ENCODE results near the gene SH3BP4.

SH3BP4 gene

DNA sequence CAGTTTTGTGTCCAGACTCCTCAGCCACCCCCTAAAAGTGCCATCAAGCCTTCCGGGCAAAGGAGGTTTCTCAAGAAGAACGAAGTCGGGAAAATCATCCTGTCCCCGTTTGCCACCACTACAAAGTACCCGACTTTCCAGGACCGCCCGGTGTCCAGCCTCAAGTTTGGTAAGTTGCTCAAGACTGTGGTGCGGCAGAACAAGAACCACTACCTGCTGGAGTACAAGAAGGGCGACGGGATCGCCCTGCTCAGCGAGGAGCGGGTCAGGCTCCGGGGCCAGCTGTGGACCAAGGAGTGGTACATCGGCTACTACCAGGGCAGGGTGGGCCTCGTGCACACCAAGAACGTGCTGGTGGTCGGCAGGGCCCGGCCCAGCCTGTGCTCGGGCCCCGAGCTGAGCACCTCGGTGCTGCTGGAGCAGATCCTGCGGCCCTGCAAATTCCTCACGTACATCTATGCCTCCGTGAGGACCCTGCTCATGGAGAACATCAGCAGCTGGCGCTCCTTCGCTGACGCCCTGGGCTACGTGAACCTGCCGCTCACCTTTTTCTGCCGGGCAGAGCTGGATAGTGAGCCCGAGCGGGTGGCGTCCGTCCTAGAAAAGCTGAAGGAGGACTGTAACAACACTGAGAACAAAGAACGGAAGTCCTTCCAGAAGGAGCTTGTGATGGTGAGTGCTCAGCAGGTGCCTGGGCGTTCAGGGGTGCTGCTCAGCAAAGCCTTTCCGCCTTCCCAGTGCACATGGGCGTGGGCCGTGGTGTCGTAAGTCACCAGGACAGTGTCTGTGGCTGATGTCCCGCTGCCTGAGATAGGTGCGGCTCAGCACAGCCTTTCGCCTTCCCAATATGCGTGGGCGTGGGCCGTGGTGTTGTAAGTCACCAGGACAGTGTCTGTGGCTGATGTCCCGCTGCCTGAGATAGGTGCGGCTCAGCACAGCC, 91.0 kb downstream of the SH3BP4 start:
- TF ChIP-seq TAF1 (IDR thresholded peaks at IDR 0.05; ENCODE audit: low read depth, low read length) (no peak), PAX5 (IDR thresholded peaks at IDR 0.05; ENCODE audit: insufficient read depth, low read length, severe bottlenecking) (no peak), POLR2AphosphoS5 (IDR thresholded peaks at IDR 0.05; ENCODE audit: low read depth, low read length) (no peak), POLR2A (IDR thresholded peaks at IDR 0.05; ENCODE audit: low read depth, low read length) (no peak), POU2F2 (IDR thresholded peaks at IDR 0.05; ENCODE audit: low read depth, low read length) (no peak), SPI1 (IDR thresholded peaks at IDR 0.05; ENCODE audit: low read depth, low read length) (no peak)
- no peak for DNase-seq (ENCODE audit: insufficient read length, low spot score)
- FAIRE-seq = no peak

DNA sequence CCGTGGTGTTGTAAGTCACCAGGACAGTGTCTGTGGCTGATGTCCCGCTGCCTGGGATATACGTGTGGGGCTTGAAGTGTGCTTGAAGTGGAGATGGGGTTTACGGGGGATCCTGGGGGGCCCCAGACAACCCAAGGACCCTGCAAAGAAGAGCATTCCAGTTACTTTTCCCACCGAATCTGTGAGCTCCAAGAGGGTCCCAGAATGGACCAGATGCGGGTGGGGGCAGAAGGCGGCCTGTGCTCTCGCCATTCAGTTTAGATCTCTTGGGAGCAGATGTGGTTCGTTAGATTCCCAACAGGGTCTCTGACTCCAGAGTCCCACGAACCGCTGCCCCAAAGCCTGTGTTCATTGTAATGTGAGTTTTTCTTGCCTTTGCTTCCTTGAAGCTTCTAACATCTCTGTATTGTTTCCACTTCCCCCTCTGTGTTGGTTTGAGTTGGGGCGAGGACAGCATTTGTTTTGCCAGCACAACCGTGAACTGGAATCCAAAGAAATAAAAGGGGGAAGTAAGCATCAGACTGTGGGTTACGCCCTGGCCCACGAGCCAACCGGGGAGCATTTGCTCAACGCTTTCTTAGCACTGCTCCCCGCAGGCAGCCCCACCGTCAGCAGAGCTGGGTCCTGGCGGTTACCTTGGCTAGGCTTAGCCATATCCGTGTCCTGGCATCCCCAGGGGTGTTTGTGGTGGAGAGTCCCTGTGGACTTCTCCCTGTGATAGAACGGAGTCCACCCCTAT, 92.1 kb downstream of the SH3BP4 start:
- FAIRE-seq (no peak), DNase-seq (ENCODE audit: insufficient read length, low spot score) (no peak)
- TF ChIP-seq TAF1 (IDR thresholded peaks at IDR 0.05; ENCODE audit: low read depth, low read length) = no peak
- no peak for TF ChIP-seq POLR2AphosphoS5 (IDR thresholded peaks at IDR 0.05; ENCODE audit: low read depth, low read length)
- no peak for TF ChIP-seq POU2F2 (IDR thresholded peaks at IDR 0.05; ENCODE audit: low read depth, low read length)
- TF ChIP-seq PAX5 (IDR thresholded peaks at IDR 0.05; ENCODE audit: insufficient read depth, low read length, severe bottlenecking) = no peak
- TF ChIP-seq SPI1 (IDR thresholded peaks at IDR 0.05; ENCODE audit: low read depth, low read length) = no peak
- TF ChIP-seq POLR2A (IDR thresholded peaks at IDR 0.05; ENCODE audit: low read depth, low read length) = no peak

DNA sequence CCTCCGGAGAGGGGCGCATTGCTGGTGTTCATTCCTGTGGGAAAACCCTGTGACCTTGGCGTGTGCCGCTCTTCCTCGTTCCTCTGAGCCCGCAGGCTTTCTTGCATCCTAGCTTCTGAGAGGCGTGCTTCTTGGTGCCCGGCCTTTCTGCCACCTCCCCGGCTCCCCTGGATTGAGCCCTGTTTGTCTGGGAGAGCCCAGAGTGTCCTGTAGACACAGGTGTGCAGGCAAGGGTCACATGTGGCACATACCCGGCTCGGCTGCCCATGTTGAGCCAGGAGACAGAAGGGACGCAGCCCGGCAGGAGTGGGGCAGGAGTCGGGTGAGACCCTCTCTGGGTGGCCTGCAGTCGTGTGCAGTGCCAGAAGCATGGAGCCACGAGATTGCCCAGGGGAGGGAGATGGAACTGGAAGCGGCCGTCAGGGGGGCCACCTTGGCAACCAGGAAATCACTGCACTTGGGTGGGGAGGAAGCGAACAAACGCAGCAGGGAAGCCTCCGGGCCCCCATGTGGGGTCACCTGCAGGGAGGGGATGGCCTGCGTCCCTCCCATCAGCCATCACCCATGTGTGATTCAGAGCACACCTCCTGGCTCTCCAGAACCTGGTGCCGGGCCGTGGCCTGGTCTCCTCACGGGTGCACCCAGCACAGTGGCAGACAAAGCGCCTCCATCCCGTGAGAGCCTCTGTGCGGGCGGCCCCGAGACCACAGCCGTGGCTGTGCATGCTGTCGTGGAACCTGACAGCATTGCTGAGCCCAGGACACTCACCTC, 92.9 kb downstream of the SH3BP4 start:
- DNase-seq (ENCODE audit: insufficient read length, low spot score) (no peak), FAIRE-seq (no peak)
- no peak for TF ChIP-seq POLR2AphosphoS5 (IDR thresholded peaks at IDR 0.05; ENCODE audit: low read depth, low read length)
- TF ChIP-seq POLR2A (IDR thresholded peaks at IDR 0.05; ENCODE audit: low read depth, low read length) = no peak
- no peak for TF ChIP-seq POU2F2 (IDR thresholded peaks at IDR 0.05; ENCODE audit: low read depth, low read length)
- TF ChIP-seq PAX5 (IDR thresholded peaks at IDR 0.05; ENCODE audit: insufficient read depth, low read length, severe bottlenecking) = no peak
- no peak for TF ChIP-seq TAF1 (IDR thresholded peaks at IDR 0.05; ENCODE audit: low read depth, low read length)
- no peak for TF ChIP-seq SPI1 (IDR thresholded peaks at IDR 0.05; ENCODE audit: low read depth, low read length)

DNA sequence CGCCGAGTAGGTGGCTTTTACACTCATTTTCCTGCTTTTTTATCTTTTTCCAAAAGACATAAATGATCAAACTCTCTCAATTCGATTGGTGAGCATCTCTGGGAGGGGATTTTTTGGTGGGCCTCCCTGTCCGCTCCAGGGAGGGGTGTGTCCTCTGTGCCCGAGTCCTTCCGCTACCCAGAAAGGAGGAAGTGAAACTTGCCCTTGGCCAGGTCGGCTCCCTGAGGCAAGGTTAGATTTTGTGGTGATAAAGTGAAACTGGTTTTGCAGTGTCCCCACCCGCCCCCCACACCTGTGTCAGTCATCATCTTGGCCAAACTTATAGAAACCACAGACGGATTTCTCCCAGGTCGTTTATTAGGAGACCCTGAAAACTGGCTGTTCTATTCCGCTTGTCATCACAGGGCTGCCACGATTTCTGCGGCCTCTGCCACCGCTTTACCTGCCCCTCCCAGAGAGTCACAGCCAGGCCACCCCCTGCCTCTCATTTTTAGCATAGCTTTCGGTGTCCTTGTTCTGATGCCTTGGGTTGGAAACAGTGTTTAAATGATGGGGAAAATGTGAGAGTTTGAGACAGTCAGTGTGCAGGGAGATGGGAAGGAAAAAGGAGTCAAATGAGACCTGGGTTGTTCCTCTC, 93.6 kb downstream of the SH3BP4 start:
- DNase-seq (ENCODE audit: insufficient read length, low spot score) (peak; percentile 43), FAIRE-seq (no peak)
- TF ChIP-seq POLR2AphosphoS5 (IDR thresholded peaks at IDR 0.05; ENCODE audit: low read depth, low read length) (no peak), POU2F2 (IDR thresholded peaks at IDR 0.05; ENCODE audit: low read depth, low read length) (no peak), PAX5 (IDR thresholded peaks at IDR 0.05; ENCODE audit: insufficient read depth, low read length, severe bottlenecking) (no peak), SPI1 (IDR thresholded peaks at IDR 0.05; ENCODE audit: low read depth, low read length) (peak; percentile 92)

DNA sequence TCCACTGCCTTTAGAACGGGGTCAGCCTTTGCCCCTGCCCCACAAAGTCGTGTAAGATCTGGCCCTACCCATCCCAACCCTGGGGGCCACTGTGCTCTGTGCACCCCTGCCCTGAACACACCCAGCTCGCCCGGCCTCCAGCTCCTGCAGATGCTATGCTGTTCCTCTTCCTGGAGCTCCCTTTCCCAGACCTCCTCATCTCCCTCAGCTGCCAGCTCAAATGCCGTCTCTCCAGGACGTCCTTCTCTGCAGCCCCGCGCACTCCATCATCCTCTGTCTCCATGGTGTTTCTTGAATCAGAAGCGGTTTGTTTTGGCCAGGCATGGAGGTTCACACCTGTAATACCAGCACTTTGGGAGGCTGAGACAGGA, 94.1 kb downstream of the SH3BP4 start:
- DNase-seq (ENCODE audit: insufficient read length, low spot score) (no peak), FAIRE-seq (no peak)
- TF ChIP-seq POLR2AphosphoS5 (IDR thresholded peaks at IDR 0.05; ENCODE audit: low read depth, low read length) = no peak
- no peak for TF ChIP-seq POLR2A (IDR thresholded peaks at IDR 0.05; ENCODE audit: low read depth, low read length)
- no peak for TF ChIP-seq POU2F2 (IDR thresholded peaks at IDR 0.05; ENCODE audit: low read depth, low read length)
- TF ChIP-seq TAF1 (IDR thresholded peaks at IDR 0.05; ENCODE audit: low read depth, low read length) = no peak
- no peak for TF ChIP-seq PAX5 (IDR thresholded peaks at IDR 0.05; ENCODE audit: insufficient read depth, low read length, severe bottlenecking)
- TF ChIP-seq SPI1 (IDR thresholded peaks at IDR 0.05; ENCODE audit: low read depth, low read length) = no peak

DNA sequence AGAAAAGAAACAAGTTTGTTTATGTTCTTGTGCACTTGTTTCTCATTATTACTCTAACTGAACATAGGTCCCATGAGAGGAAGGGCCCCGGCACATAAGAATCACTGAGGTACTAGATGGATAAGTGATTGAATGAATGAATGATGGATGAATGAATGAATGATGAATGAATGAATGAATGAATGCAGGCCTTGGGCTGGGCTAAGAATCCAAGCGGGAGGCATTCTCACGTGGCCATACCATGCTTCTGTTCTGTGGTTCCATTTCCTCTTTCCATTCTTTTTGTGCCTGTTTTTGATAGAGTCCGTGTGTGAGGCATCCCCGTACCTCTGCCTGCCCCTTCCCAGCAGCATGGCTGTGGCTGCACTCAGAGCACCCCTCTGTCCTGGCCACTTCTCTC, 94.8 kb downstream of the SH3BP4 start:
- DNase-seq (ENCODE audit: insufficient read length, low spot score) (no peak), FAIRE-seq (no peak)
- no peak for TF ChIP-seq POLR2AphosphoS5 (IDR thresholded peaks at IDR 0.05; ENCODE audit: low read depth, low read length)
- no peak for TF ChIP-seq POU2F2 (IDR thresholded peaks at IDR 0.05; ENCODE audit: low read depth, low read length)
- no peak for TF ChIP-seq PAX5 (IDR thresholded peaks at IDR 0.05; ENCODE audit: insufficient read depth, low read length, severe bottlenecking)
- TF ChIP-seq POLR2A (IDR thresholded peaks at IDR 0.05; ENCODE audit: low read depth, low read length) = no peak
- TF ChIP-seq TAF1 (IDR thresholded peaks at IDR 0.05; ENCODE audit: low read depth, low read length) = no peak
- no peak for TF ChIP-seq SPI1 (IDR thresholded peaks at IDR 0.05; ENCODE audit: low read depth, low read length)

DNA sequence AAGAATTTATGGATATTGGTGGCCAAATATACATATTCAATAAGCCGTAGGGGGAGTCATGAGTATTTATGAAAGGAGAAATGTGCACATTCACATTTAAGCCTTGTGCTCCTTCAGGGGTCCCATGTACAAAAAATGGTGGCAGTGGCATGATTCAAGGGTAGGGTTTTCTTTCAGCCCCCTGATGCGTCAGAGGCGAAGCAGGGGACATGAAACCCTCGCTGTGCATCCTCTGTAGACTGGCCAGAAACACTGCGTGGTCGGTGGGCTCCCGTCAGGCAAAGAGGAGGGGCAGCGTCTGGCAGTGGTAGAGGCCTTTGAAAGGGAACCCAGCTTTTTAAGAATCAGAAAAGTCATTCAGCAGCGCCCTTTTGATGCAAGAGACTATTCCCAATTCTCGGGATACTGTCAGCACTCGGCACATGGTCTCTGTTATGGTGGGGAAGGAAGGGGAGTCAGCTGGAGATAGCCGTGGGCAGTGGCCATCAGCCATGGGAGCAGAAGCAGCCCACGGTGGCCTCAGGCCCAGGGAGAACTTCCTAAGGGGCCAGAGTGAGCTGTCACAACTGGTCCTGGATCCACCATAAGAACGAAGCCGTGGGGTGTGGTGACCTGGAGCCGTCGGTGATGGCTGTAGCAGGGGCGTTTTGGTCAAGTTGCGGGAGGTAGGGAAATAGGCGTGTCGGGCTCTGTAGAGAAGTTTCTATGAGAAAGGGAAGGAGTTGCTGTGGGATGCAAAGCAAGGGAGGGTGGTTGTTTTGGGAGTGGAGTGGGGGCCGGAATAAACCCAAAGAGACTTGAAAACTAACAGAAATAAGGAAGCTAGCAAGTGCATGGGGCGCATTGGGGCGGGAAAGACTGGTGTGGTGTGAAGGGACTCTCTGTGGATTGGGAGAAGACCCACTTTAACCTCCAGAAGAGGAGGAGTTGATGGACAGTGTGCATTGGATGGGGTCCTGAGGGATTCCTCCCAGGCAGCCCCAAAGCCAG, 95.6 kb downstream of the SH3BP4 start:
- DNase-seq (ENCODE audit: insufficient read length, low spot score) (no peak), FAIRE-seq (no peak)
- TF ChIP-seq POLR2AphosphoS5 (IDR thresholded peaks at IDR 0.05; ENCODE audit: low read depth, low read length) = no peak
- no peak for TF ChIP-seq POU2F2 (IDR thresholded peaks at IDR 0.05; ENCODE audit: low read depth, low read length)

DNA sequence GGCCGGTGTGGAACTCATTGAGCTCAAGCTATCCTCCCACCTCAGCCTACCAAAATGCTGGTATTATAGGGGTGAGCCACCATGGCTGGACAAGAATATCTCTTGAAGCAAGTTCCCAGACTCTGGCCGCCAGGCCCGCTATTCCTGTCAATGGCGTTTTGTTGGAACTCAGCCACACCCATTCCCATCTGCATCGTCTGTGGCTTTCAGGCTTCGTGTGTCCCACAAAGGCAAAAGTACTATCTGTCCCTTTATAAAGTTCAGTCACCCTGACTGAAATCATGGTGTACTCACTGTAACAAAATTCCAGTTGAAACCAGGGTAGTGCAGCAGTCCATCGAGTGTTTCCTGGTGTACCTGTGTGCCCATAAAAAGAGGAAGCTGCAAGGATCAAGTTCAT, 96.7 kb downstream of the SH3BP4 start:
- no peak for DNase-seq (ENCODE audit: insufficient read length, low spot score)
- TF ChIP-seq TAF1 (IDR thresholded peaks at IDR 0.05; ENCODE audit: low read depth, low read length) = no peak
- TF ChIP-seq SPI1 (IDR thresholded peaks at IDR 0.05; ENCODE audit: low read depth, low read length) = no peak
- no peak for TF ChIP-seq POLR2AphosphoS5 (IDR thresholded peaks at IDR 0.05; ENCODE audit: low read depth, low read length)
- no peak for TF ChIP-seq POU2F2 (IDR thresholded peaks at IDR 0.05; ENCODE audit: low read depth, low read length)
- TF ChIP-seq POLR2A (IDR thresholded peaks at IDR 0.05; ENCODE audit: low read depth, low read length) = no peak
- TF ChIP-seq PAX5 (IDR thresholded peaks at IDR 0.05; ENCODE audit: insufficient read depth, low read length, severe bottlenecking) = no peak
- FAIRE-seq = no peak
